CD4-positive, alpha-beta T cell treated with Interleukin-17A for 1 hour (primary cell): ENCODE results near the gene ROBO2.

ENCODE experiments used
- DNase-seq: peaks from one replicate; pipeline ENCODE4 v3.0.0-alpha.2; 2020

The ROBO2 gene

DNA sequence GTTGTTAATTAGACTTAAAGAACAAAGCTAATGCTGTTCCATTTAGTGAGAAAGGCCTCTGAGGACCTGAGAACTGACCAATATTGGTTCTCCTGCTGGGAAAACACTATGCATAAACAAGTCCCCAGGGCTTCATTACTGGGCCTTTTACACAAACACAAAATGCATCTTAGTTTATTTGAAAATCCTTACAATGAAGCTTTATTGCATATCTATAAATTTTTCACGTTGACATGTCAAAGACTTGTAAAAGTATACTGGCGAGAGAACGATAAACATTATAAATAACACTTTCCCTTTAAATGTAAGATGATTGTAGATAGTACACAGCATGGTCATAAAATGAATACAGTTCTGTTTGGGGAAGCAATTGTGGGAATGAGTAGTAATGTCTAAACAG lies 151.7 kb downstream of the ROBO2 start:
- DNase-seq: no peak

DNA sequence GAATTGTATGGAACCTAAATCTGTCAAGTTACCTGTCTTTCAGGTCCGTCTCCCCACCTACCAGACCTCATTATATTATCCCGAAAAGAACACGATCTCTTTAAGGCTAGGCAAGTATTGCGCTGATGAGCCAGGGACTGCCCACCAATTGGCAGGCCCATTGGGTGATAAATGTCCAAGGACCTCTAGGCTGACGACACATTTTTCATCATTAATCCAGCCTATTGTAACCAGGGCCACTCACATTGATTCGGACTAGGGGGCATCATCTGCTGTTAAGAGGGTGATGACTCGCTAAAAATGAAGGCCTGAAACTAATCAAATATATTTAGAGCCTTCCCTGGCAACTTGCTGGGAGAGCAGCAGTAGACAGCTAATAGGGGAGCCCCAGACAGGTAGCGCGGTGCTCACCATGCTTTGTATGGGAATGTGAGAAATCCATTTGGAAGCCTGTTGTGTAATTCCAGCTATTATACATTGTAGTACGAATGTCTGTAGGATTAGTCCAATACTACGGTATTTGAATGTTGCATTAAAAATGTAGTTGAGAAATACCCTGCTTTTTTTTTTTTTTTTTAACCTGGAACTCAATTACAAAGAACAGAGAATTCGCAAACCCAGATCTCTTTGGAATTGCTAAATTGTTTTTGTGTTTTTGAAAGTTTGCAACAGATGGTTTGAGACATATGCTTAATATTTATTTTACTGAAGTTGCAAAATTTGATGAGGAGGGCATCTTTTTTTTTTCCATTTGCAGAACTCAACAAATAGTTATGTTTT lies 156.1 kb downstream of the ROBO2 start:
- DNase-seq: no peak

DNA sequence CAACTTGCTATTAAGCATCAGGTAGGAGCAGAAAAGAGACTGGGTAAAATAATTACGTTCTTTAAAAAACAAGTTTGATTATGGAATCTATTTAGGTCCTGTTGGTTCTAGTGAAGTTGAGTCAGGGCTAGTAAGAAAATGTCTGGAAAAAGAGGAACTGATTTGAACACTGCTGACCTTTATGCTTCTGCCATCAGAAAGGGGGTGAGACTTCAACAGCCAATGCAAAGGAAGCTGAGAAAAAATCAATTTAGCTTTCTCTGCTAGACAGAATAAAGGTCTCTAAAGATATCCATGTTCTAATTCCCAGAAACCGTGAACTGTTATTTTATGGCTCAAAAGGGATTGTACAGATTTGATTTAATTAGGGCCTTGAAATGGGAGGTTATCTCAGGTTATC lies 157.5 kb downstream of the ROBO2 start:
- DNase-seq: no peak

DNA sequence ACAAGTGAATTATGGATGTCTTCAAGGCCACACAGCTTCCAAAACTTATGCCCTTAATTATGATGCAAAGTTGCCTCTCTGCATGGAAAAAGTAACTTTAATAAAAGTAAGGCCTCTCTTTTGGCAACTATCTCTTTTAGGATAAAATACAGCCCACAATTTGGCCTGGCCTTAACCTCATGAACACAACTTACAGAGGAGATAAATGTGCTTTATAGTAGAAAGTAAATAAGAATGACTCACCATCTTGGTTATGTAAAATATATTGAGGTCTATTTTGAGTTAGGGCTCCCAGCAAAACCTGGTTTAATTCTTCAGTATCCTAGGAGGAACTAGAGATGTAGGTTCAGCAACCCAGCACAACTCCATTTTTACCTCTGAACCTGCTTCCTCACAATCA lies 164.0 kb downstream of the ROBO2 start:
- DNase-seq: no peak

DNA sequence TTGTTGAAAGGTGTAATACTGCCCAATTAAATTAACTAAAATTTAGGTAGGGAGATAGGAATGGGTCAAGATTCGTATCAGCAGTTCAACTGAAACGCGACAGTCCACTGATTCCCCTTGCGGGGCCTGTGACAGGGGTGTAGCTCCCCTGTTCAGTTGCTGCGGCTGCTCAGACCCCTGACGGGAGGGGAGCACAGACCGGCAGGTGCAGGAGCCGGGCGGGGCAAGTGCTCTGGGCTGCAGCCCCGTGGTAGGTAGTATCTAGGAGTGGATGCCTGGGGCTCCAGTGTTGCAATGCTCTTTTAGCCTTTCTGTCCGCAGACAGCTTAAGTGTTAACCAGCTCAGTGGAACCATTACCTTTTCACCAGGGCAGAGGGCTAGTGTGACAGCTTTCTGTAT lies 164.9 kb downstream of the ROBO2 start:
- DNase-seq: no peak

DNA sequence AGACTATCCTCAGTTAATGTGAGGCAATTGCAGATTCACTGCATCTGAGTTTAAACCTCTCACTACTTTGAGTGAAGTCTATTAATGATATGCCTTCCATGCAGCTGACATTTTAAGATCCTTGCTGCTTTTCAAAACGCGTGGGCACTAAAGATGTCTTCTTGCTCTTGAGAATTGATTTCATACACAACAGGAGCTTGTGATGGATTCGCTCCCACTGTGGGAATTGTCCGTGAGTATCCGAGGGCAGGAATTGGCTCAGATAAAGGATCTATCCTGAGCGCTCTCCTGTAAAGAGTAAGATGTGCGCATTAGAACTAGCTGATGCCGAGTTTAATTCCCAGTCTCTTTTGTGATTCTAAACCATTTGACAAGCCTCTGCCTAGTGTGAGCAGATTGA lies 167.9 kb downstream of the ROBO2 start:
- no peak for DNase-seq

DNA sequence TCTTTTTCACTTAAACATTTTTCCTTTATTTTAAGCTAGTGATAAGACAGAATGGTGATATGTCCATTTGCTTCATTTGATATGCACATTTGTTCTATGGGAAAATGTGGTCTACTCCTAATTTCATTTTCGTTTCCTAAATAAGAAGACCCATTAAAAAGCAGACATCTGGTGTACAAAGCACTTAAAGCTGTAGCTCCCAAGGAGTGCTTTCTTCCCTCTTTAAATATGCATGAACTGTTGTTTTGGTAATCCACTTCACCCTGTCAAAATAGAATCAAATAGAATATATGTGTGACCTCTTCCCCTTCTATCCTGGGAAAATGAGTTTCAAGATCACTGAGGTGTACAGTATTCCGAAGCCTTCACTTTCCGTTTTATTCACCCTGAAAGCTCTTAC lies 182.8 kb downstream of the ROBO2 start:
- DNase-seq: no peak

DNA sequence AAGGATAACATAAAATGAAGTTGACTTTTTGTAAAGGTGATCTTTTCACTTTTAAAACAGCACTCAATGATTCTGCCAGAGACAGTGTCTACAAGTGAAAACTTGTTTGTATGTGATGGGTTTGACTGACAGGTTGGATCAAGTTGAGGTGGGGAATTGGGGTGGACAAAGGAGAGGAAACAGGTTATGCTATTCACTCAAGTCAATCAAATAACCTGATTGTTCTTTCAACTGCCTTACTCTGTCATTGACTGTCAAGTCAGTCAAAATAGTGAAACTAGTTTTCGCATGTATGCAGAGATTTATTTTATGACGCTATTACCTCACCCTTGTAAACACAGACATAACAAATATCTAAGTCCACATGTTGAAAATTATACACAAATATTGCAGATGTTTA lies 187.7 kb downstream of the ROBO2 start:
- no peak for DNase-seq

DNA sequence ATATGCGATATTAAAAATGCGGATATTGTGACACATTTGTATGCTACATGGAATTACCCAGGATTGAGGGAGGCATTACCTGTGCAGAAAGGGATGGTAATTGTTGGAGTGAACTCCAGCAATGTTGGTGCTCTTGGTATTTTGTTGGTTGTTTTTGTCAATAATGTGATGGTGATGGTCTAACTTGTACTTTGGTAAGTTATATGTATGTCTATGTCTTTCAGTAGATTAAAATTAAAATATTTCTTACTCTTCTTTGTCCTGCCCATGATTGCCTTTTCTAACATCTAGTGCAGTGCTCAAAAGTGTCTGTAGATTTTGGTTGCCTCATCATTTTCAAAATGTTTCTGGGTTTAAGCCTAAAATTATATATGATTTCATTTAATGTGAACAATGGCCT lies 192.7 kb downstream of the ROBO2 start:
- DNase-seq: no peak

DNA sequence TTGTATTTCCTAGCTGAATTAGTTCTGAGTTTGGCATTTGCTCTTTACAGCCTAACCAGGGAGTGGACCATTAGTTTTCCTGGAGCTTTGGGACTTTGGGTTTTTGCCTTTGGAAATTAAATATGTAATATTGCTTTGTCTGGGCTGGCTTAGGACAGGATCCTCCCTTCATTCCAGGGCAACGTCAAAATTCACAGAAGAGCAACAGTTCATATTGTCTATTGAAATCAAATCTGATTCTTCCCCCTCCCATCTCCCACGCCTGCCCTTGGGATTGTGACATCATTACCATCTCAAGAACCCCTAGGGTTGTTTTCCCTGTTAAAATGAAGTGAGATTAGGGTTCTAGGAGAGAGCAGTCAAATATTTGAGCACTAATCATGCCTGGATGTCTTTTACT lies 194.1 kb downstream of the ROBO2 start:
- no peak for DNase-seq

DNA sequence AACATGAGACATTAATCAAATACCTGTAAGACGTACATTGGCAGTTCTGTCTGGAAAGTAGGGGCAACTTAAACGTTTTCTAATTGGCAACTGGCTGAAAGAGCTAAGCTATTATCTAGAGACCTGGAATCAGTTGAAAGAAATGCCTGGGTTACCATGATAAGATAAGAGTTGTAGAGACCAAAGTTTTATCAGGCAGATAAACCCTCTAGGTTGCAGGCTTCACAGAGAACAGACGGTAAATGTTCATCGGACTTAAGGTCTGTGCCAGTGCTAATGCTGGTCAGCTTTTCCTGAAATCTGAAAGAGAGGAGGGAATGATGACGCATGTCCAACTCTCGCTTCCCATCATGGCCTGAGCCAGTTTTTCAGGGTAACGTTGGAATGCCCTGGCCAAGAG lies 196.2 kb downstream of the ROBO2 start:
- no peak for DNase-seq

DNA sequence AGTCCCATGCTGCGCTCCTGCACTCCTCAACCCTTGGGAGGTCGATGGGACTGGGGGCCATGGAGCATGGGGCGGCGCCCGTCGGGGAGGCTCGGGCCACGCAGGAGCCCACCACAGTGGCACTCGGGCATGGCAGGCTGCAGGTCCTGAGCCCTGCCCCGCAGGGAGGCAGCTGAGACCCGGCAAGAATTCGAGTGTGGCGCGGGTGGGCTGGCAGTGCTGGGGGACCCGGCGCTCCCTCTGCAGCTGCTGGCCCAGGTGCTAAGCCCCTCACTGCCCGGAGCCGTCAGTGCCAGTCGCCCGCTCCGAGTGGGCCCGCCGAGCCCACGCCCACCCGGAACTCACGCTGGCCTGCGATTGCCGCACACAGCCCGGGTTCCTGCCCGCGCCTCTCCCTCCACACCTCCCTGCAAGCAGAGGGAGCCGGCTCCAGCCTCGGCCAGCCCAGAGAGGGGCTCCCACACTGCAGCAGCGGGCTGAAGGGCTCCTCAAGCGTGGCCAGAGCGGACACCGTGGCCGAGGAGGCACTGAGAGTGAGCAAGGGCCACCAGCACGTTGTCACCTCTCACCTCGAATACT lies 200.3 kb downstream of the ROBO2 start:
- no peak for DNase-seq

DNA sequence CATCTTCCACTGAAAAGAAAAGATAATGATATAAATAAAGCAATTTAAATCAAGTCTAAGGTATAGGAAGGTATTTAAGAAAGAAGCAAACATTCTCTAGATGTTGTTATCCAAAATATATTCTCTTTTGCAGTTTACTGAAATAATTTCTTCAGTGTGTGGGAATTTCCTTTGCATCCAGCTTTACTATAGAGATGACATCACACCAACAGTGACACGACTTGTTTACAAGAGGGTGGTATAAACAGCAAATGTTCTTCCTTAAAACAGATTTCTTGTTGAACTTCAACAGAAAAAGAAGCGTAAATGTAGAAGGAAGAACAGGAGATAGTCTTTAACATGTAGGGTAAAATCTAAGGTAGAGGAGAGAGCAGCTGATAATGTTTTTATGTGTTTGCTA lies 202.5 kb downstream of the ROBO2 start:
- DNase-seq: no peak

DNA sequence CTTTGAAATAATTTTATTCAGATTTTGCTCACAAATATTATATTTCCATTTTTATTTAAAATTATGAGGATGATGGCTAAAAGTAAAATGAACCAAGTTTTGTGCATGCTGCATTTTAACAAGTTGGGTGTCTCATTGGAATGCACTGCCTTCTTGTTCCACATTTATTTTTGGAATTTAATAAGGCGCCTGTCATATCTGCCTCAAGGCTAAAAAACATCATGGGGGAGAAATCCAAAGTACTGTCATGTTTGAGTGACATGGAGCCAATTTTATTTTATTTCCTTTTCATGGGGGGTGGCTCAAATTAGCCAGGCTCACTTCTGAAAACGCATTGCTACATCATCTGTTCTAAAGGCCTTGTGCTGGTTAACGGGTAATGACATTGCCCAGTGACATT lies 205.1 kb downstream of the ROBO2 start:
- no peak for DNase-seq

DNA sequence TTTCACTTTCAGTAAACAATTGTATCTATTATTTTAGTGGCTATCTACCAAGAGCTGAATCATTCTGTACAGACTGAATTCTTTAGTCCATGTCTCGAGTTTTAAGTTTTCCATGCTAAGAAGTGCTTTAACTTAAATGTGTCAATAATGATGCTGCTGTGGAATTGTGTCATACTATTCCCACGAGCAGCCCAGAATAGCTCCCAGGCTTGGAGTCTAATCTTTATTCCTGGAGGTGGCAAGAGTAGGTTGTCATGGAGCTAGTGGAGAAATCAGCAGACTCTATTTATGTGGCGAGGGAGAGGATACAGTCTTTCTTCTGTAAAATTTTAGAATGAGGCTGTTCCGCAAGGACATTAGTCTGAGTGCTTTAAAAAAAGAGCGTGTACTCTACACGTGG lies 207.2 kb downstream of the ROBO2 start:
- no peak for DNase-seq

DNA sequence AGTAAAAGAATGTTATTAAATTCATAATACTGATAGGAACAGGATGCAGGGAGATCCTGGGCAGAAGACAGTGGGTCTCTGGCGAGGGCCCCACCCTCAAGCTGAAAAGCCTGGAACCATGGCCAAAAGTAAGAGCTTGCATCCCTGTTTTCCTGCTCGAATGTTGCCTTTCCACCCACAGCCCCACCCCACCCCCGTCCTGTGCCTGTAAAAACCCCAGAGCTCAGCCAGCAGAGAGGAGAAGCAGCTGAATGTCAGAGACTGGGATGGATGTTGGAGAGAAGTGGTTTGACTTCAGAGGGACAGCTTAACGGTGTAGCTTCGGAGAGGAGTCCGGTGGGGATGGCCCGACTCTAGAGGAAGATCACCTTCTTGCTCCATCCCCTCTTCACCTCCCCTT lies 207.9 kb downstream of the ROBO2 start:
- no peak for DNase-seq

DNA sequence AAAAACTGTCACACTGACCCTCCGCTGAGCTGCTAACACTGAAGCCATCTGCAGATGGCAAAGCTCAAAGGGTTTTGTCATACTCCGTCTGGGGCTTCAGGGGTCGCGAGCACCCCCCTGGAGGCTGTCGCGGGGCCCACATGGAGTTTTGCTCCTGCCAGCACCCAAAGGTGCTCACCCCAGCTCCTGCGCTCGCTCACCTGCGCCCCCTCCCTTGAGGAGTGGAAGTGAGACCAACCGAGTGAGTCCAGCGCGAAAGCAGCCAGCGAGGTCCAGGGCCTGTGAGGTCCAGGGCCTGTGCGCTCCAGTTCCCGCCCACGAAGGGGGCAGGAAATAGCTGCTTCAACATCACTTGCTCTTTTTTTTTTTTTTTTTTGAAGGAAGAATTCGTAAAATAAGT lies 208.5 kb downstream of the ROBO2 start:
- no peak for DNase-seq

DNA sequence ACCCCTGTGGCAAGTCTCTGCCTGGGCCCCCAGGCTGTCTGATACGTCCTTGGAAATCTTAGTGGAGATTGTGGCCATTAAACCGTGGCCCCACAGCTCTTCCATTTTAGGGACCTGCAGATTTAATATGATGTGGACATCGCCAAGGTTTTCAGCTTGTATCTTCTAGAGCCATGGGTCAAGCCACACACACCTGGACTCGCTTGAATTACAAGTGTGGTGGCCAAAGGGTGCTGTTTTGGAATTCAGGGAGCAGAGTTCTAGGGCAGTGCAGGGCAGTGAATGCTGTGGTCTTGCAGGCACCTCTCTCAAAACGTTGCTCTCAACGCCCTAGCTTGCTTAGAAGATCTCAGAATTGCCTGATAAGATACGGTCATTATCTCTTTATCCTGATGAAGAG lies 211.2 kb downstream of the ROBO2 start:
- DNase-seq: no peak

DNA sequence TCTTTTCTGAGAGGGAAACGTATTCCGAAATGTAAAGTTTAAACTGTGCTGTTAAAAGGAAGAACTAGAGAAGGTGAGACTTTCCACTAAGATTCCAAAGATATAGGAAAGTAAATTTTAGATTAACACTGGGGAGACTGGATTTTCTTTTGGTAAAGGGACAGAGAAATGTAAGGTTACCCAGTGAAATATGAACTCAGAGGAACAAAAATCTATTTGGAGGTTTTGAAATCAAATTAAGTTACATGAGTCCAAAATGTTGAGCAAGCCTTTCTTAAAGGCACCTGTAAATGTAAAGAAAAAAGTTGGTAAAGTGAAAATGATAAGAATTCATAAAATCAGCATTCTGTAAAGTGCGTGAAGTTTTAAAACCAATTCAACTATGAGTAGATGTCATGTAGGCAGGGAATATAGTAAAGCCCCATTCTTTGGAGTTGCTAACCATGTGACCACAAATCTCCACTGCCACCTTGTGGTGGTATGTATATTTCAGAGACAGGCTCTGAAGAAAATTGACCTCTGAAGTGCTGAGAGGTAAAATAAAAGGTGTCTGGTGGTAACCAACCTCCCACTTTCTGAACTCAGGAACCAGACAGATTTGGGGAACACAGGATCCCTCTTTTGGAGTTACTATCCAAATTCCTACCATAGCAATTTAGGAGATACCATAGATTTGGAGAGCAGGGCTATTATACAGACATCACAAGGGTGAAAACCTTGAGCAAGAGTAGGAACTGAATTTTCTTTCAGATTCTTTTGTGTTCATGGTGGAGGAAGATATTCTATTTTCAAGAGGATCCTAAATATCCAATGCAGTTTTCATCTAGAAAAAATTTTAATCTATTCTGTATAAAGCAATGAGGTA lies 215.3 kb downstream of the ROBO2 start:
- DNase-seq: no peak

DNA sequence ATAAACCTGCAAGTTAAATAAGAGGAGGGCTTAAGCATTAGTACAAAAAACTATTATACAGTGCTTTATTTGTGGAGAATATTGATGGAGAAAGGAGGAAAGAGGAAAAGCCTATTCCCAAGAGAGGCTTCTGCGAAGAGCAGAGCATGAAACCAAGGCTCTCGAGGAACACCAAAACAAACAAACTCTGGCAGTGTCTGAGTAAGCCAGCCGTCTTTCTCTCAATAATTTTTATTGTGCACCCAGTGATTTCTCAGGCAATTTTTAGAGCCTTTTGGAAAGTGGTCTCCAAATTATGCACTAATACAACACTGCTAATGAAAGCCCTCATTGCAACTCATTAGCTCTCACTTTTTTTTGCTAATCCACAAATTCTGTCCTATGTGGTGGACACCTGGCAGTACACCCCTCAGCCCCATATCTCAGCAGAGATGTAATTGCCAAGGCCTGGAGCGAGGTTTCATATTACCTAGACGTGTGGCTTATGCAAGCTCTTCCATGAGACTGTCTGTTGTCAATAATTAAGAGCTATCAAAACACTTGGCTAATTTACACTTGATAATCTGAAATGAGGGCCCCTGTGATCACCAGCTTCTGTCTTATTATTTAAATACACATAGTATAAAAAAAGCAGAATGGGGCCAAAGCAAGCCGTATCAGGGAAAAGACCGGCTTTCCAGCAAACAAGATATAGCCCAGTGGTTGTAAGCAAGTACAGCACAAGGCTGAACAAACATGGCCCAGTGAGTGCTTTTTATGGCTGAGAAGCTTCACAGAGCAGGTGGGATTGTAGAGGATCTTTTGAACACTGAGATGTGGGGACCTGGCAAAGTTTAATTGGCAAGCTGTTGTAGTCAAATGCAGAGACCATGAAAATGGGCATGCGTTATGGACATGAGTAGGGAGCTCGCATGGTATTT lies 216.9 kb downstream of the ROBO2 start:
- no peak for DNase-seq

DNA sequence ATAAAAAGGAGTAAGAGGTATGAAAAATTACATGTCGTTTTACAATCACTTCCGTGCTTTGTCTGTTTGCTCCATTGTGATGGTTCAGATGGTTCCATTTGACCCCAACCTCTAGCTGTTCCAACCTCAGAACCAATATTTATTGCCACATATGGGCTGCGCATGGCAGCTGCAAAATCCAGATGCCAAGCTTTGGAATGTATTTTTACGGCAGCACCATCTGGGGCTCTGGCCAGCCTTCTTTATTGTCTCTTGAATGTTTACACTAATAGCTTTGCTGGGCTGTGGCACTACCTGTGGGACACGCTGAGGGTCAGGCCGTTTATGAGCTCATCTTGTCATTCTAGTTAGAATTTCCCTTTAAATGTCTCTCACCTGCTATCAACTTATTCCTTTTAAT lies 219.8 kb downstream of the ROBO2 start:
- no peak for DNase-seq

DNA sequence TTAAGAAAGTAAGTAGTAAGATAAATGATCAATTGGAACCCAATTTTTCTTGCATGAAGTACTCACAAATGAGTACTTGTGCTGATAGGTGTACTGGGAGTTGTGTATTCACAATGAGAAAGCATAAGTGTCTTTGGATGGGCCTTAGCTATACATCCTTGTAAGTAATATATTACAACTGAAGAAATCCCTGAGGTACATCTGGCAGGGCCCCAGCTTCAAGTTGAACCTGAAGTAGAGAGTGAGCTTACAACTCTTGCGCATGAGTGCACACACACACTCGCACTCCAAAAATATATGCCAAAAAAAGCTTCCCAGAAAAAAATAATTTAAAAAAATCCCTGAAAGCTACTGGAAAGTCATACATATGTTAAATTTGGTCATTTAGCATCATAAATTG lies 222.5 kb downstream of the ROBO2 start:
- DNase-seq: no peak

DNA sequence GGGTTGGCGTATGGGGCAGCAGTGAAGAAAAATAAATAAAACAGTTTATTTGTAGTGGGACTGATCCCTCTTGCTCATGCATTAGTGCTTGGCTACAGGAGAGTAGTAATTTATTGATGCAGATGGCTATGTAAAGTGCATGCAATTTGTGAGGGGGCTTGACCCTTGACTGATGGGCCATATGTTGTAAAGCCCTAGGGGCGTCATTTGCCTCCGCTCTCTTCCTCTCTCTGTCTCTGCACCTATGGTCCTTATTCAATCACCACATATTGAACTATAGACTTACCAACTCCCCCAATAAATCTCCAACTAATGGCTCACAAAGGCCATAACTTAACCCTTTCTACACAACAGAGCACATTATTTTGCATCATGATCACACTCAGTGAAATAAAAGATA lies 227.7 kb downstream of the ROBO2 start:
- DNase-seq: no peak
